ENCODE results near the gene SYNE1. TPM values are rescaled to one million over a fixed set of nuclear protein-coding genes. Genes with fewer than 3 reads are reported as not detected.
A peak's percentile ranks its signal among the peaks of the same experiment; 100 is the strongest.

The SYNE1 gene
- total and polyA plus RNA-seq, 8 donors: 24.4 to 56.2 (median 49.2) TPM

- TF ChIP-seq CTCF (IDR thresholded peaks at IDR 0.05): no peak
- Histone ChIP-seq H3K27me3 (no peaks in the 10 kb centered on the region), H3K4me3 (no peak overlapping the region), H3K36me3 (peaks cover 0 to 66% (median 3%) of the 10 kb centered on the region in 3 donors), H3K27ac (no peak overlapping the region), H3K4me1 (no peaks in the 10 kb centered on the region), H3K9me3 (no peaks in the 10 kb centered on the region)
- intact Hi-C loops (cut with DNase I): no loop called here
- ATAC-seq (peak in 3 of 4 donors; percentile 14 to 73 (median 24)), FAIRE-seq (no peak), DNase-seq (no peak)
- WGBS, 2 donors: 55 to 57% methylated on average over 8 of the region's 8 CpGs
These were observed 501.3 kb downstream of the SYNE1 start for GRCh38 chr6:152135755-152136448.

- H3K9me3 ChIP-seq: no peaks in the 10 kb centered on the region
- TF ChIP-seq CTCF (IDR thresholded peaks at IDR 0.05): no peak
- H3K27me3 ChIP-seq: no peaks in the 10 kb centered on the region
- no peaks in the 10 kb centered on the region for H3K4me1 ChIP-seq
- no peak for DNase-seq
- peaks cover 0 to 67% (median 3%) of the 10 kb centered on the region in 3 donors for H3K36me3 ChIP-seq
- no peak overlapping the region for H3K4me3 ChIP-seq
- intact Hi-C loops (cut with DNase I): no loop called here
- WGBS, 2 donors: 73 to 74% methylated on average over 2 of the region's 2 CpGs
- no peak for FAIRE-seq
- peak overlapping the region in 1 of 4 donors; percentile 44 for H3K27ac ChIP-seq
- peak in 2 of 4 donors; percentile 19 to 49 for ATAC-seq
These were observed 506.7 kb downstream of the SYNE1 start for GRCh38 chr6:152130441-152130840.

GRCh38 chr6:152129691-152130151 is 507.4 kb downstream of the SYNE1 start:
- Histone ChIP-seq H3K27ac (peak overlapping the region in 2 of 4 donors; percentile 32 to 44), H3K4me1 (no peaks in the 10 kb centered on the region), H3K36me3 (peaks cover 0 to 60% (median 3%) of the 10 kb centered on the region in 3 donors), H3K9me3 (no peaks in the 10 kb centered on the region), H3K4me3 (no peak overlapping the region), H3K27me3 (no peaks in the 10 kb centered on the region)
- FAIRE-seq (no peak), ATAC-seq (peak in 3 of 4 donors; percentile 46 to 61 (median 61)), DNase-seq (no peak)
- no peak for TF ChIP-seq CTCF (IDR thresholded peaks at IDR 0.05)
- intact Hi-C loops (cut with DNase I): loop anchor here in 1 of 3 donors (10.0 kb wide), 1 partner anchor 455 kb away; no protein-coding TSS in a partner anchor
- 79 to 92% methylated on average over 9 of the region's 9 CpGs for WGBS, 2 donors

- 84 to 87% methylated on average over 8 of the region's 8 CpGs for WGBS, 2 donors
- no peaks in the 10 kb centered on the region for H3K4me1 ChIP-seq
- no peak for DNase-seq
- H3K4me3 ChIP-seq: no peak overlapping the region
- FAIRE-seq: no peak
- H3K27ac ChIP-seq: no peak overlapping the region
- H3K27me3 ChIP-seq: no peaks in the 10 kb centered on the region
- intact Hi-C loops (cut with DNase I): loop anchor here in 1 of 3 donors (10.0 kb wide), 1 partner anchor 453 kb away; no protein-coding TSS in a partner anchor
- no peaks in the 10 kb centered on the region for H3K9me3 ChIP-seq
- H3K36me3 ChIP-seq: peaks cover 0 to 47% (median 3%) of the 10 kb centered on the region in 3 donors
- no peak for ATAC-seq
- no peak for TF ChIP-seq CTCF (IDR thresholded peaks at IDR 0.05)
These were observed 509.6 kb downstream of the SYNE1 start for GRCh38 chr6:152127432-152128165.
